Inflammatory macrophage treated with lipopolysaccharide for 1 hour (primary cell): ENCODE data around the gene SESN1.

ENCODE experiments used
- DNase-seq, 2 donors: peaks; one replicate each; pipeline ENCODE4 v3.0.0-alpha.2; 2020 to 2022

The SESN1 gene

DNA sequence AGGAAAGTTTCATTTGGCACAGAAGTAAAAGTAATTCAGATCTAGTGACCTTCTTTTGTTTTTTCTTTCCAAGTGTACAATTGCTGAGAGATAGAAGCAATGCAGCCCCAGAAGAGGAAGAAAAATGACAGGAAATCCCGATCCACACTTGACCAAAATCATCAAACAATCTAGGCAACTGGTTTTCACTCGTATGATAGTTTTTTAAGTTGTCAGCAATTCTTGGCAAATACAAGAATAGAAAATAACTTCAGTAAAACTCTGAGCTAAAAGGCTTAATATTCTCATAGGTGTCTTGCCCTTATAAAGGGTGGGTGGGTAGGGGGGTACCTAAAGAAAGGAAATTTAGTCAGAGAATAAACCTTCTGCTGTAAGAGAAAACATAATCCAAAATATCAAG, 36.0 kb downstream of the SESN1 start:
- no peak for DNase-seq

GRCh38 chr6:109056661-109057060, 38.0 kb downstream of the SESN1 start:
- DNase-seq: no peak

GRCh38 chr6:109055771-109056235, 38.8 kb downstream of the SESN1 start:
- DNase-seq: no peak

DNA sequence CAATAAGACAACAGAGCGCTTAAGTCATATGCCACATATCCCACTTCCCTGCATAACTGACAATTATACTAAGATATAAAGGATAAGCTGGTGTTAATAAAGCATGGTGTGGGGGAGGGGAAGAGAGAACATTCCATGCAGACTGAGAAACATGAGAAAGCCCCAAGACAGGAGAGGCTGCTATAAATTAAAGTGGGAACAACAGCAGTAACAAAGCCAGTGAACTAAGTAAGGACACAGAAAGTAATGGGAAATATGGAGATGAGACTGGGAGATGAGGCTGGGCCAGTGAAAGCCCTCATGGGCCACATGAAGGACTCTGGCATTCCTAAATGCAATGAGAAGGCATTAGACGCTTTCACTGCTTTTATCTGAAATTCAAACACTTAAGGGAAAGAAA, 41.3 kb downstream of the SESN1 start:
- DNase-seq: no peak

GRCh38 chr6:109052852-109053251, 41.8 kb downstream of the SESN1 start:
- DNase-seq: no peak

GRCh38 chr6:109052018-109052651, 42.5 kb downstream of the SESN1 start:
- no peak for DNase-seq

DNA sequence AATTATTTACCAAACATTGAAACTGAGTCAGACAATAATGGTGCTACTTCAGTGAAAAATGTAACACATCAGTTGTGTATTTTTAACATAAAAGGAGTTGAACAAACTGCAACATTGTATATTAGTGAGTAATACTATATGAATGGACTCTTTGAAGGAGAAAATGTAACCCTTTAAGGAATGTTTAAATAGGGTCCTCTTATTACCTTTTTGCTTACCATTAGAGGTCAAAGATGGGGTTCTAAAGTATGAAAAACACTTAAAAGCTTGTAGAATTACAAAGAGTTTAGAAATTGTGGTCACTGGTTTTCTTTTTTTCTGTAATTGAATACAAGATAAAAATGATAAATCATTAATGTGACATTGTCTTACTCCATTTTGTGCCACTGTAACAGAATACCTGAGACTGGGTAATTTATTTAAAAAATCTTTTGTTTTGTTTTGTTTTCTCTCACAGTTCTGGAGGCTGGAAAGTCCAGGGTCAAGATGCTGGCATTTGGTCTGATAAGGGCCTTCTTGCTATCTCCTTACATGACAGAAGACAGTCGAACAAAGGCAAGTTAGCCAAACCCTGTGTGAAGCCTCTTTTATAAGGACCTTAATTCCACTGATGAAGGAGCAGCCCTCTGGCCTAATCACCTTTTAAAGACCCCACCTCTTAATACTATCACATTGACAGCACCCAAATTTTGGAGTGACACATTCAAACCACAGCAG, 43.2 kb downstream of the SESN1 start:
- DNase-seq: no peak

DNA sequence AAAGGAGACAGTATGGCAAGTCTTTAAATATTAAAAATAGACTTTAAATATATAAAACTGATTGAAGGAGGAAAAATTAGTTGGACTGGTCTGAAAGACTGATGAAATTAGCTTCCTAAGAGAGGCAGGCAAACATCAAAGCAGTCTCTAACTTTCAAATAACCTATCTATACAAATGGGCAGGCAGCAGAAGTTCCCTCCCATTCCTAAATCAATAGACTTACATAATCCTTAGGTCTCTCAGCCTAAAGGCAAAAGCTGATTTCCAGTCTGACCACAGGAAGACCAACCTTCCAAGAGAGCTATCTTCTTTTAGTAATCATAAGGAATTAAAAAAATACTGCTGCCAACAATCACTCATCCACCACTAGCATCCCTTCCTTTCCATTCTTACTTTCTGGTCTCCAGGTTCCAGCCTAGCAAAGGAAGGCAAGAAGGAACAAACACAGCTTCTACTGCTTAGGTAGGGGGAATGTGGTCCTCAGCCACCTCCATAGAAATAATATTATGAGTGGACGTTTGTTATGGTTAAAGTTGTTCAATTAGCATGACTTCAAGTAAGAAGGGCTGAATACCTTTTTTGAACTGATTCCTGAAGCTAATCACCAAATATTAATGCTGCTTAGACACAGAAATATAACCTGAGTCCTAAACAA, 44.1 kb downstream of the SESN1 start:
- DNase-seq: no peak

DNA sequence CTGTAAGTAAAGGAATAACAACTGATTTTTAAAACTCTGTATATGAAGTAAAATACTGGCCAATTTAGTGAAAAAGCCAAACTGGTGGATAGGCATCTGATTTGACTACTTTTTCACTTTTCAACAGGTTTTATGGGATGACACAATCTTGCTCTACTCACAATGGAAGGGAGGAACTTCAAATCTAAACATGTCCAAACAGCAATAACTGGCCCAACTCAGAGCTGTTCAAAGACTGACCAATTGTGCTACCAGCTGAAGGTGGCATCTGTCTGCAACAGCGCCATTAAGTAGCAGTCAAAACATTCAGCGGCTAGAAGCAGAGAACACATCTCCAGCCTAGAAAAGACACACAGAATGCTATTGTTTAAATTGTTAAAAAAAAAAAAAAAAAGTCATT, 44.6 kb downstream of the SESN1 start:
- DNase-seq: peak in 1 of 2 donors; percentile 16

- DNase-seq: no peak
Measured at GRCh38 chr6:109048670-109049415, 45.8 kb downstream of the SESN1 start.

GRCh38 chr6:109048176-109048575, 46.5 kb downstream of the SESN1 start:
- DNase-seq: no peak

DNA sequence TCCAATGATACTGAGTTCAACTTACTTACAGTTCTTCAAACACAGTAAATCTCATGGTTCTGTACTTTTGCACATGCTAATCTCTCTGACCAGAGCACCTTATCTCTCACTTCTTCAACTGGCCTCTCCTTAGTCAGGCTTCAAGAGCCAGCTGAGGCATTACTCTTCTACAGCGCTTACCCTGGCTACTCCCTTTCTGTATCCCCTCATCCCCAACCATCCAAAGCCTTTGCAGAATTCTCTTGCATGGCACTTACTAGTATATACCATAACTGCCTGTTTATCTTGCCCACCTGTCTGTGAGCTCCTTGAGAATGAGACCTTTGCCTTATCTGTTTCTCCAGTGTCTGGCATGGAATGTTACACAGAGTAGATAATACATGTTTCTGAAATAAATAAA, 49.2 kb downstream of the SESN1 start:
- DNase-seq: no peak

GRCh38 chr6:109039795-109040194, 54.9 kb downstream of the SESN1 start:
- peak; percentile 23 to 26 for DNase-seq

- DNase-seq: no peak
Measured at GRCh38 chr6:109038837-109039398, 55.7 kb downstream of the SESN1 start.

GRCh38 chr6:109036574-109037294, 57.9 kb downstream of the SESN1 start:
- no peak for DNase-seq

DNA sequence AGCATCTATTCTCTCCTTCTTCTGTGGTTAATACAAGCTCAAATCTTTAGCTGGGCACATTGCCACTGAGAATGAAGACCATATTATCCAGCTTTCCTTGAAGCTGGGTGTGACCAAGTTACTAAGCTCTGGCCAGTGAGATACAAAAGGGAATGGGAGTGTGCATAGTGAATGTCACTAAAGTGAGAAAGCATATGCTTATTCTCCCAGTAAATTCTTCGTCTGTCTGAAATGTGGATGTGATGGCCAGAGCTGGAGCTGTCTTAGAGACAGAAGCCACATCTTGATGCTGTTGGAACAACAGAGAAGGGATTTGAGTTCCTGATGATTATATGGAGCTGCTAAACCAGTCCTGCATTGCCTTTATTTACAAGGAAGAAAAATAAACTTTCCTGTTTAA, 60.1 kb downstream of the SESN1 start:
- DNase-seq: no peak

GRCh38 chr6:109033655-109034054, 61.0 kb downstream of the SESN1 start:
- DNase-seq: no peak

- DNase-seq: no peak
Measured at GRCh38 chr6:109031416-109031815, 63.2 kb downstream of the SESN1 start.

- DNase-seq: no peak
Measured at GRCh38 chr6:109029313-109029712, 65.3 kb downstream of the SESN1 start.

GRCh38 chr6:109028439-109028838, 66.2 kb downstream of the SESN1 start:
- DNase-seq: no peak

- DNase-seq: no peak
Measured at GRCh38 chr6:109027964-109028363, 66.7 kb downstream of the SESN1 start.

DNA sequence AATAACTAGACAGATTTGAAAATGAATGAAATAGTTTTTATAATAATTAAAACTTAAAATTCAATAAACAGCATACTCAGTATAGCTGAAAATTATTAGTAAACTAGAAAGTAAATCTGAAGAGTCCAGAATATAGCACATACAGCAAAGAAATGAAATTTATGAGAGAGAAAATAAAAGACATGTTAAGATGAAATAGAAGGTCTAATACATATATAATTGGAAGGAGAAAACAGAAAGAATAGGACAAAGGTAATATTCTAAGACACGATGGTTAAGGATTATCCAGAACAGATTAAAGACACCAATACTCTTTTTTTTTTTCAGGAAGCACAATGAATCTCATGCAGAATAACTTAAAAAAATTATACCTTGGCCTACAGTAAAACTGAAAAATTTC, 69.0 kb downstream of the SESN1 start:
- no peak for DNase-seq
